ENCODE measurements around the gene JPH3.

JPH3 gene

GRCh38 chr16:87616556-87616955 is 14.2 kb downstream of the JPH3 start:
- TF ChIP-seq CTCF (IDR thresholded peaks at IDR 0.05; ENCODE audit: extremely low read depth, insufficient read depth, missing control alignments): no peak
- in situ Hi-C loops (cut with MboI; ENCODE audit: low pct_unique_long_range_greater_than_20kb, low sequenced_read_pairs, unreplicated experiment): no loop called here
- DNase-seq (ENCODE audit: low spot score): no peak

- no peak for TF ChIP-seq CTCF (IDR thresholded peaks at IDR 0.05; ENCODE audit: extremely low read depth, insufficient read depth, missing control alignments)
- no peak for DNase-seq (ENCODE audit: low spot score)
- in situ Hi-C loops (cut with MboI; ENCODE audit: low pct_unique_long_range_greater_than_20kb, low sequenced_read_pairs, unreplicated experiment): no loop called here
These were observed 15.9 kb downstream of the JPH3 start for GRCh38 chr16:87618216-87618615.

GRCh38 chr16:87619360-87620200 is 17.3 kb downstream of the JPH3 start:
- DNase-seq (ENCODE audit: low spot score): no peak
- TF ChIP-seq CTCF (IDR thresholded peaks at IDR 0.05; ENCODE audit: extremely low read depth, insufficient read depth, missing control alignments): no peak
- in situ Hi-C loops (cut with MboI; ENCODE audit: low pct_unique_long_range_greater_than_20kb, low sequenced_read_pairs, unreplicated experiment): no loop called here

- in situ Hi-C loops (cut with MboI; ENCODE audit: low pct_unique_long_range_greater_than_20kb, low sequenced_read_pairs, unreplicated experiment): no loop called here
These were observed 17.8 kb downstream of the JPH3 start for GRCh38 chr16:87620201-87620495.

GRCh38 chr16:87621550-87621829 is 19.2 kb downstream of the JPH3 start:
- no peak for DNase-seq (ENCODE audit: low spot score)
- no peak for TF ChIP-seq CTCF (IDR thresholded peaks at IDR 0.05; ENCODE audit: extremely low read depth, insufficient read depth, missing control alignments)
- in situ Hi-C loops (cut with MboI; ENCODE audit: low pct_unique_long_range_greater_than_20kb, low sequenced_read_pairs, unreplicated experiment): no loop called here

More at GRCh38 chr16:87620201-87620495, 17.8 kb downstream of the JPH3 start:
- DNase-seq (ENCODE audit: low spot score): no peak
- no peak for TF ChIP-seq CTCF (IDR thresholded peaks at IDR 0.05; ENCODE audit: extremely low read depth, insufficient read depth, missing control alignments)

GRCh38 chr16:87621976-87622713 is 19.8 kb downstream of the JPH3 start:
- TF ChIP-seq CTCF (IDR thresholded peaks at IDR 0.05; ENCODE audit: extremely low read depth, insufficient read depth, missing control alignments): no peak
- in situ Hi-C loops (cut with MboI; ENCODE audit: low pct_unique_long_range_greater_than_20kb, low sequenced_read_pairs, unreplicated experiment): no loop called here
- no peak for DNase-seq (ENCODE audit: low spot score)
